Colon (tissue), 2 donors: ENCODE data around the gene ACE.

ENCODE experiments used
- FAIRE-seq: peaks from 2 replicates; lab custom pipeline; 2012; peaks lifted over from hg19 to GRCh38; lab: Jason Lieb, UNC
- donor health status: control.
- donor health status: control.

The ACE gene

GRCh38 chr17:63475491-63476412, 1.1 kb upstream of the ACE start:
- no peak for FAIRE-seq

GRCh38 chr17:63476459-63476853, 405 bp upstream of the ACE start:
- FAIRE-seq = no peak

GRCh38 chr17:63477480-63478440, 899 bp downstream of the ACE start:
- FAIRE-seq = no peak

GRCh38 chr17:63478814-63479494, 2.1 kb downstream of the ACE start:
- no peak for FAIRE-seq

- FAIRE-seq = no peak
These were observed 2.8 kb downstream of the ACE start for GRCh38 chr17:63479495-63480184.

GRCh38 chr17:63480192-63480784, 3.4 kb downstream of the ACE start:
- FAIRE-seq = no peak

- FAIRE-seq = no peak
These were observed 4.1 kb downstream of the ACE start for GRCh38 chr17:63480826-63481487.

GRCh38 chr17:63481488-63481870, 4.6 kb downstream of the ACE start:
- FAIRE-seq = no peak

GRCh38 chr17:63482509-63482908, 5.6 kb downstream of the ACE start:
- no peak for FAIRE-seq

- FAIRE-seq = no peak
These were observed 6.2 kb downstream of the ACE start for GRCh38 chr17:63483038-63483437.

GRCh38 chr17:63483655-63484575, 7.1 kb downstream of the ACE start:
- FAIRE-seq = no peak

- FAIRE-seq = no peak
These were observed 9.6 kb downstream of the ACE start for GRCh38 chr17:63486317-63487013.

- no peak for FAIRE-seq
These were observed 10.1 kb downstream of the ACE start for GRCh38 chr17:63487014-63487339.

- FAIRE-seq = no peak
These were observed 12.0 kb downstream of the ACE start for GRCh38 chr17:63488851-63489250.

- no peak for FAIRE-seq
These were observed 12.4 kb downstream of the ACE start for GRCh38 chr17:63489291-63489690.

GRCh38 chr17:63490329-63490728, 13.5 kb downstream of the ACE start:
- no peak for FAIRE-seq

- no peak for FAIRE-seq
These were observed 14.1 kb downstream of the ACE start for GRCh38 chr17:63490858-63491400.

GRCh38 chr17:63491413-63491812, 14.6 kb downstream of the ACE start:
- FAIRE-seq = no peak
